HEK293 (cell line): Measurements from ENCODE around the gene PLK3.
A peak's percentile ranks its signal among the peaks of the same experiment; 100 is the strongest.

Source experiments
- CTCF ChIA-PET: fragments of 350-600 bp; formaldehyde crosslinking; extraction: SDS; loops from one replicate; lab custom pipeline; 2021; ENCODE audit warnings: antibody characterized with exemption; lab: Yijun Ruan, JAX
- POLR2A ChIA-PET: fragments of 300-600 bp; formaldehyde crosslinking; extraction: SDS; loops from one replicate; lab custom pipeline; 2020; ENCODE audit warnings: antibody characterized with exemption, inconsistent platforms; lab: Yijun Ruan, JAX
- H3K27ac ChIP-seq: fragments of 200-500 bp; sonication (Bioruptor generic); 2 replicates; pipeline ENCODE4 v1.5.1; 2014; ENCODE audit warnings: low read depth, low read length, control low read depth, inconsistent platforms; ENCODE audit errors: extremely low read depth
- H3K36me3 ChIP-seq, 2 experiments: fragments of 200-500 bp in 1 of 2; sonication (Bioruptor generic) in 1 of 2; 1 replicate in 1 of 2; 2 replicates in 1 of 2; pipeline ENCODE4 v1.5.1; 2014 to 2017; ENCODE audit warnings: inconsistent platforms in 2 of 2, low read length in 2 of 2; ENCODE audit not compliant: control insufficient read depth in 2 of 2, insufficient read depth in 1 of 2
- H3K4me1 ChIP-seq: fragments of 200-500 bp; sonication (Bioruptor generic); 2 replicates; pipeline ENCODE4 v1.5.1; 2014; ENCODE audit warnings: mild to moderate bottlenecking, low read length, inconsistent platforms; ENCODE audit not compliant: control insufficient read depth, insufficient read depth
- H3K4me3 ChIP-seq: 2 replicates; pipeline ENCODE4 v1.5.1; 2011; ENCODE audit warnings: low read depth, mild to moderate bottlenecking, control low read depth, low read length, moderate library complexity
- H3K9me3 ChIP-seq: fragments of 200-500 bp; sonication (Bioruptor generic); 2 replicates; pipeline ENCODE4 v1.5.1; 2014; ENCODE audit warnings: low read depth, low read length, inconsistent platforms; ENCODE audit not compliant: control insufficient read depth, insufficient read depth
- SCRT2 ChIP-seq: fragments of 450-650 bp; formaldehyde crosslinking; IDR thresholded peaks from 2 replicates; pipeline ENCODE4 v1.5.1; 2016; ENCODE audit warnings: missing biosample characterization, missing genetic modification characterization
- ZBTB17 ChIP-seq: fragments of 450-650 bp; formaldehyde crosslinking; IDR thresholded peaks from 2 replicates; pipeline ENCODE4 v1.5.1; 2016; ENCODE audit warnings: missing biosample characterization, missing genetic modification characterization
- ZNF175 ChIP-seq: fragments of 450-650 bp; formaldehyde crosslinking; IDR thresholded peaks from 2 replicates; pipeline ENCODE4 v1.5.1; 2016; ENCODE audit warnings: missing biosample characterization, missing genetic modification characterization
- ZNF23 ChIP-seq: fragments of 450-650 bp; formaldehyde crosslinking; IDR thresholded peaks from 2 replicates; pipeline ENCODE4 v1.5.1; 2016; ENCODE audit warnings: missing biosample characterization, missing genetic modification characterization, borderline replicate concordance
- ZNF266 ChIP-seq: fragments of 450-650 bp; formaldehyde crosslinking; IDR thresholded peaks from 2 replicates; pipeline ENCODE4 v1.5.1; 2016; ENCODE audit warnings: missing biosample characterization, missing genetic modification characterization, low read depth
- ZNF350 ChIP-seq: fragments of 450-650 bp; formaldehyde crosslinking; IDR thresholded peaks from 2 replicates; pipeline ENCODE4 v1.5.0; 2017; ENCODE audit warnings: missing biosample characterization, mild to moderate bottlenecking, missing genetic modification characterization
- ZNF423 ChIP-seq: fragments of 450-650 bp; formaldehyde crosslinking; IDR thresholded peaks from 2 replicates; pipeline ENCODE4 v1.5.1; 2016; ENCODE audit warnings: missing biosample characterization, missing genetic modification characterization
- ZNF585B ChIP-seq: fragments of 450-650 bp; formaldehyde crosslinking; IDR thresholded peaks from 2 replicates; pipeline ENCODE4 v1.5.1; 2016; ENCODE audit warnings: missing biosample characterization, missing genetic modification characterization
- ZNF776 ChIP-seq: fragments of 450-650 bp; formaldehyde crosslinking; IDR thresholded peaks from 2 replicates; pipeline ENCODE4 v1.5.0; 2017; ENCODE audit warnings: missing biosample characterization, missing genetic modification characterization, borderline replicate concordance
- TF ChIP-seq, protein P1 (sequence below): fragments of 450-650 bp; IDR thresholded peaks from 2 replicates; pipeline ENCODE4 v1.5.1; 2018; ENCODE audit warnings: missing biosample characterization, missing genetic modification characterization
- TF ChIP-seq, protein P2 (sequence below): fragments of 450-650 bp; formaldehyde crosslinking; IDR thresholded peaks from 2 replicates; pipeline ENCODE4 v1.5.1; 2016; ENCODE audit warnings: missing biosample characterization, missing genetic modification characterization
- TF ChIP-seq, protein P3 (sequence below): fragments of 450-650 bp; formaldehyde crosslinking; IDR thresholded peaks from 2 replicates; pipeline ENCODE4 v1.5.1; 2016; ENCODE audit warnings: missing biosample characterization, missing genetic modification characterization

PLK3 gene

DNA sequence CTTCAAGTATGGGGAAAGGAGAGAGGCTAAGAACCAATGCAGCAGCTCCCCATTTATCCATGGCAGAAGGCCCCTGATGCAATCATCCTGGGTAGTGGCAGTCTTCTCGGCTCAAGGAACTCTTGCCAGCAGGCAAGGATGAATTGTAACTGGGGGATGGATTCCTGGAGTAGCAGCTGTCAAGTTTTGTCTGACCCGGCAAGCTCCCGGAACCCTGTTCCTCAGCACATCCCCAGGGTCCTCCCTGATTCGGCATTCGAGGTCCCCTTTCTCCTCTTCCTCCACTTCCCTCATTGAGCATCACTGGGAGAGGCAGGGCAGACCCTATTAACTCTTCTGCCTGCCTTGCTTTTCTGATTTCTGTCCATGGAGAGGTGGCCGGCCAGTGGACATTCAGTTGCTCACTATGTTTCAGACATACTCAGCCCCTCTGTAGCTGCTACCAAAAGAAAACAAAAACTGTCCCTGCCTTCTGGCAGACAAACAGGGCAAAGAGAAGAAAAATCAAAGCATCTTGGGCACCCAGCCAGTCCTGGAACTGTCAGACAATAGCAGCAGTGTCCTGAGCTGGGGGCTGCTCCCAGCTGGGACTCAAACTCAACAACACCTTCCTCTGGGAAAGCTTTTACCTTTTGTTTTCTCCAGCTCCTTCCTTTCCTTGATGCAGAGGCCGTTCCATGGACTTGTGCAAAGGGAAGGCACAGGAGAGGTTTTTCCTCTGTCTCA, 48.4 kb downstream of the PLK3 start:
- Histone ChIP-seq H3K9me3 (no peaks in the 10 kb centered on the region), H3K4me1 (no peaks in the 10 kb centered on the region), H3K36me3 (peaks cover 0 to 14% of the 10 kb centered on the region in 2 experiments; a peak in 1 of 3 replicates), H3K27ac (no peak overlapping the region), H3K4me3 (no peak overlapping the region)
- ChIA-PET CTCF (interaction anchor here (0.7 kb wide), 2 partner anchors 21 to 165 kb away, joined by 3 read pairs; no protein-coding TSS in a partner anchor), POLR2A (interaction anchor here (0.8 to 1.5 kb wide), 2 partner anchors 9 to 29 kb away, joined by 3 to 4 read pairs; no protein-coding TSS in a partner anchor)
- no peak for TF ChIP-seq ZNF585B (tag by site-specific recombination)
- no peak for TF ChIP-seq ZNF776 (tag by site-specific recombination)
- TF ChIP-seq SCRT2: no peak
- TF ChIP-seq, protein P1, sequence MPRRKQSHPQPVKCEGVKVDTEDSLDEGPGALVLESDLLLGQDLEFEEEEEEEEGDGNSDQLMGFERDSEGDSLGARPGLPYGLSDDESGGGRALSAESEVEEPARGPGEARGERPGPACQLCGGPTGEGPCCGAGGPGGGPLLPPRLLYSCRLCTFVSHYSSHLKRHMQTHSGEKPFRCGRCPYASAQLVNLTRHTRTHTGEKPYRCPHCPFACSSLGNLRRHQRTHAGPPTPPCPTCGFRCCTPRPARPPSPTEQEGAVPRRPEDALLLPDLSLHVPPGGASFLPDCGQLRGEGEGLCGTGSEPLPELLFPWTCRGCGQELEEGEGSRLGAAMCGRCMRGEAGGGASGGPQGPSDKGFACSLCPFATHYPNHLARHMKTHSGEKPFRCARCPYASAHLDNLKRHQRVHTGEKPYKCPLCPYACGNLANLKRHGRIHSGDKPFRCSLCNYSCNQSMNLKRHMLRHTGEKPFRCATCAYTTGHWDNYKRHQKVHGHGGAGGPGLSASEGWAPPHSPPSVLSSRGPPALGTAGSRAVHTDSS (tag by site-specific recombination): no peak
- TF ChIP-seq ZBTB17 (tag by site-specific recombination): 0 out of 2 replicates have a peak, but pooled peaks have one; percentile 18
- TF ChIP-seq ZNF175 (tag by site-specific recombination): no peak
- no peak for TF ChIP-seq ZNF423 (tag by site-specific recombination)
- TF ChIP-seq ZNF266: no peak

DNA sequence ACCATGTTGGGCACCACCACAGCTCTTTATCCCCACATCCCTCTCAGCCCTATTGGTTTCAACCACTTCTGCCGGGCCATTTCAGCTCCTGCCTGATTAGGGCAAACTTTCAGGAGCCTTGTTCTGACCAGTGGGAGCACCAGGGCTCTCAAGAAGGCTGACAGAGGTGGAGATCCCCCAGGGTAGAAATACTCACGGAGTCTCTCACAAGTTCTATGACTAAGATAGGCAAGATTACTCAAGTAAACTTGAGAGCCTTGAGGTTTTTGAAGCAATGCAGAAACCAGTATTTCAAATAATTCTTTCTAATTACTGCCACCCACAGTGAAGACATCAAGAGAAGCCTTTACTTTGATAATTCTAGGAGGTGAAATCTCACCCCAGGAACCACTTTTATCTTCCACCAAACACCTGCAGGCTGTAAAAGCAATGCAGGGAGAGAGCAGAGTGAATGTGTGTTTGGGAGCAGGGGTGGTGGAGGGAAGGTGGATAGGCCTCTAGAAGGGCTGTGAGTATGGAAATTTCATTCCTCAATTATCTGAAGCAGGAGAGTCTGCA, 49.5 kb downstream of the PLK3 start:
- POLR2A ChIA-PET: no interaction called here
- H3K36me3 ChIP-seq: peaks cover 0 to 14% of the 10 kb centered on the region in 2 experiments; a peak in 1 of 3 replicates
- H3K9me3 ChIP-seq: no peaks in the 10 kb centered on the region
- H3K27ac ChIP-seq: no peak overlapping the region
- no peak overlapping the region for H3K4me3 ChIP-seq
- no peaks in the 10 kb centered on the region for H3K4me1 ChIP-seq
- CTCF ChIA-PET: no interaction called here
- no peak for TF ChIP-seq ZNF350 (tag by site-specific recombination)
- TF ChIP-seq, protein P2, sequence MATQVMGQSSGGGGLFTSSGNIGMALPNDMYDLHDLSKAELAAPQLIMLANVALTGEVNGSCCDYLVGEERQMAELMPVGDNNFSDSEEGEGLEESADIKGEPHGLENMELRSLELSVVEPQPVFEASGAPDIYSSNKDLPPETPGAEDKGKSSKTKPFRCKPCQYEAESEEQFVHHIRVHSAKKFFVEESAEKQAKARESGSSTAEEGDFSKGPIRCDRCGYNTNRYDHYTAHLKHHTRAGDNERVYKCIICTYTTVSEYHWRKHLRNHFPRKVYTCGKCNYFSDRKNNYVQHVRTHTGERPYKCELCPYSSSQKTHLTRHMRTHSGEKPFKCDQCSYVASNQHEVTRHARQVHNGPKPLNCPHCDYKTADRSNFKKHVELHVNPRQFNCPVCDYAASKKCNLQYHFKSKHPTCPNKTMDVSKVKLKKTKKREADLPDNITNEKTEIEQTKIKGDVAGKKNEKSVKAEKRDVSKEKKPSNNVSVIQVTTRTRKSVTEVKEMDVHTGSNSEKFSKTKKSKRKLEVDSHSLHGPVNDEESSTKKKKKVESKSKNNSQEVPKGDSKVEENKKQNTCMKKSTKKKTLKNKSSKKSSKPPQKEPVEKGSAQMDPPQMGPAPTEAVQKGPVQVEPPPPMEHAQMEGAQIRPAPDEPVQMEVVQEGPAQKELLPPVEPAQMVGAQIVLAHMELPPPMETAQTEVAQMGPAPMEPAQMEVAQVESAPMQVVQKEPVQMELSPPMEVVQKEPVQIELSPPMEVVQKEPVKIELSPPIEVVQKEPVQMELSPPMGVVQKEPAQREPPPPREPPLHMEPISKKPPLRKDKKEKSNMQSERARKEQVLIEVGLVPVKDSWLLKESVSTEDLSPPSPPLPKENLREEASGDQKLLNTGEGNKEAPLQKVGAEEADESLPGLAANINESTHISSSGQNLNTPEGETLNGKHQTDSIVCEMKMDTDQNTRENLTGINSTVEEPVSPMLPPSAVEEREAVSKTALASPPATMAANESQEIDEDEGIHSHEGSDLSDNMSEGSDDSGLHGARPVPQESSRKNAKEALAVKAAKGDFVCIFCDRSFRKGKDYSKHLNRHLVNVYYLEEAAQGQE (tag by site-specific recombination): no peak
- TF ChIP-seq ZNF23 (tag by site-specific recombination): no peak
- TF ChIP-seq, protein P3, sequence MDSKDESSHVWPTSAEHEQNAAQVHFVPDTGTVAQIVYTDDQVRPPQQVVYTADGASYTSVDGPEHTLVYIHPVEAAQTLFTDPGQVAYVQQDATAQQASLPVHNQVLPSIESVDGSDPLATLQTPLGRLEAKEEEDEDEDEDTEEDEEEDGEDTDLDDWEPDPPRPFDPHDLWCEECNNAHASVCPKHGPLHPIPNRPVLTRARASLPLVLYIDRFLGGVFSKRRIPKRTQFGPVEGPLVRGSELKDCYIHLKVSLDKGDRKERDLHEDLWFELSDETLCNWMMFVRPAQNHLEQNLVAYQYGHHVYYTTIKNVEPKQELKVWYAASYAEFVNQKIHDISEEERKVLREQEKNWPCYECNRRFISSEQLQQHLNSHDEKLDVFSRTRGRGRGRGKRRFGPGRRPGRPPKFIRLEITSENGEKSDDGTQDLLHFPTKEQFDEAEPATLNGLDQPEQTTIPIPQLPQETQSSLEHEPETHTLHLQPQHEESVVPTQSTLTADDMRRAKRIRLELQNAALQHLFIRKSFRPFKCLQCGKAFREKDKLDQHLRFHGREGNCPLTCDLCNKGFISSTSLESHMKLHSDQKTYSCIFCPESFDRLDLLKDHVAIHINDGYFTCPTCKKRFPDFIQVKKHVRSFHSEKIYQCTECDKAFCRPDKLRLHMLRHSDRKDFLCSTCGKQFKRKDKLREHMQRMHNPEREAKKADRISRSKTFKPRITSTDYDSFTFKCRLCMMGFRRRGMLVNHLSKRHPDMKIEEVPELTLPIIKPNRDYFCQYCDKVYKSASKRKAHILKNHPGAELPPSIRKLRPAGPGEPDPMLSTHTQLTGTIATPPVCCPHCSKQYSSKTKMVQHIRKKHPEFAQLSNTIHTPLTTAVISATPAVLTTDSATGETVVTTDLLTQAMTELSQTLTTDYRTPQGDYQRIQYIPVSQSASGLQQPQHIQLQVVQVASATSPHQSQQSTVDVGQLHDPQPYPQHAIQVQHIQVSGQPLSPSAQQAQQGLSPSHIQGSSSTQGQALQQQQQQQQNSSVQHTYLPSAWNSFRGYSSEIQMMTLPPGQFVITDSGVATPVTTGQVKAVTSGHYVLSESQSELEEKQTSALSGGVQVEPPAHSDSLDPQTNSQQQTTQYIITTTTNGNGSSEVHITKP (tag by site-specific recombination): 0 out of 2 replicates have a peak, but pooled peaks have one; percentile 47
